SU-DHL-6 (cell line): ENCODE data around the gene SMURF1.

Experiments
- H2AFZ ChIP-seq: fragments of 200-600 bp; sonication (generic); 2 replicates; pipeline ENCODE4 v1.6.1; 2014; ENCODE audit warnings: low read depth, mild to moderate bottlenecking, moderate library complexity, mixed read lengths, antibody characterized with exemption, low read length; ENCODE audit not compliant: severe bottlenecking
- H3F3A ChIP-seq: fragments of 200-600 bp; shearing (Covaris generic); 2 replicates; pipeline ENCODE4 v1.6.0; 2016; ENCODE audit warnings: antibody characterized with exemption, mild to moderate bottlenecking; ENCODE audit not compliant: insufficient read depth
- H3K27ac ChIP-seq: fragments of 200-600 bp; sonication (generic); 2 replicates; pipeline ENCODE4 v1.5.1; 2016; ENCODE audit warnings: low read depth, mild to moderate bottlenecking, low read length, moderate library complexity, mixed read lengths
- H3K27me3 ChIP-seq: fragments of 200-600 bp; sonication (generic), shearing (Covaris generic); 2 replicates; pipeline ENCODE4 v1.6.0; 2014; ENCODE audit warnings: mild to moderate bottlenecking, low read length
- H3K36me3 ChIP-seq: fragments of 200-600 bp; sonication (generic); 2 replicates; pipeline ENCODE4 v1.6.1; 2014; ENCODE audit warnings: mild to moderate bottlenecking, low read length, mixed read lengths
- H3K4me2 ChIP-seq: fragments of 300-600, 200-600 bp; shearing (Covaris generic), sonication (generic); 2 replicates; pipeline ENCODE4 v1.6.0; 2014; ENCODE audit warnings: low read length, low read depth, mild to moderate bottlenecking; ENCODE audit not compliant: poor library complexity, severe bottlenecking
- H3K4me3 ChIP-seq: fragments of 200-600 bp; sonication (generic); 2 replicates; pipeline ENCODE4 v1.5.1; 2014; ENCODE audit warnings: antibody characterized with exemption, low read length, mild to moderate bottlenecking, mixed read lengths; ENCODE audit not compliant: insufficient read depth, poor library complexity, severe bottlenecking
- H3K79me2 ChIP-seq: fragments of 200-600 bp; sonication (generic); 2 replicates; pipeline ENCODE4 v1.6.1; 2014; ENCODE audit warnings: mild to moderate bottlenecking, low read length, moderate library complexity; ENCODE audit not compliant: insufficient read depth
- H3K9ac ChIP-seq: fragments of 200-600 bp; sonication (generic); 2 replicates; pipeline ENCODE4 v1.7.0; 2014; ENCODE audit warnings: mild to moderate bottlenecking, low read length
- H3K9me2 ChIP-seq: fragments of 200-600 bp; sonication (generic); replicated peaks from 2 replicates; pipeline ENCODE4 v1.6.1; 2014; ENCODE audit warnings: low read length; ENCODE audit not compliant: insufficient read depth
- H3K9me3 ChIP-seq: fragments of 200-600 bp; sonication (generic); 2 replicates; pipeline ENCODE4 v1.6.1; 2014; ENCODE audit warnings: low read length, mixed read lengths; ENCODE audit not compliant: insufficient read depth
- H4K20me1 ChIP-seq: fragments of 200-600 bp; sonication (generic); 2 replicates; pipeline ENCODE4 v1.6.1; 2014; ENCODE audit warnings: low read depth, mild to moderate bottlenecking, antibody characterized with exemption, low read length, moderate library complexity, mixed read lengths
- EZH2phosphoT487 ChIP-seq: fragments of 200-600 bp; sonication (generic), shearing (Covaris generic); conservative IDR thresholded peaks from 2 replicates; pipeline ENCODE4 v1.6.1; 2018; ENCODE audit warnings: mild to moderate bottlenecking, antibody characterized with exemption, low read length, moderate library complexity, mixed read lengths
- TF ChIP-seq, protein P1 (sequence below): fragments of 200-600 bp; sonication (generic); IDR thresholded peaks from one replicate; pipeline ENCODE4 v1.5.1; 2017; ENCODE audit warnings: antibody characterized with exemption, mild to moderate bottlenecking, low read length, moderate library complexity; ENCODE audit not compliant: insufficient read depth, poor library complexity, severe bottlenecking

SMURF1 gene

DNA sequence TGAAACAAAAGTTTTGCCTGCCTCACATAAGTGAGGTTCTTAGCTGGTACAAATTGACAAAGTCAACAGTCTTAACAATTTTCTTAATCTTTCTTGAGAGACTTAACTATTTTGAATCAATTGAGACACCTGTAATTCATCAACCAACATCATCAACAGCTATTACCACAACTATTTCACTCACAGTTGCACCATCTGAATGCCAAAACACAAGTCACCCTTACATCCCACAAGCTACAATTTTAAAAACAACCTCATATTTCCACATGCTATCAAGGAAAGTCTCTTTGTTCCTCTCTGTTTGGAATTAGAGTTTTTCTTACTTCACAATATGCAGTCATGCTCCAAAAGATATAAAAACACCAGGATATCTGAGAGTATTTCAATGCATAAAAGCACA is 4.9 kb downstream of the SMURF1 start:
- Histone ChIP-seq H3K79me2 (peaks cover 86% of the 10 kb centered on the region), H4K20me1 (peaks cover 65% of the 10 kb centered on the region), H3K36me3 (no peaks in the 10 kb centered on the region), H3F3A (peaks cover 22% of the 10 kb centered on the region), H3K4me2 (no peak overlapping the region), H3K9ac (no peak overlapping the region), H3K9me2 (no peaks in the 10 kb centered on the region), H2AFZ (no peak overlapping the region), H3K27ac (no peak overlapping the region), H3K4me3 (no peak overlapping the region), H3K9me3 (no peaks in the 10 kb centered on the region), H3K27me3 (no peaks in the 10 kb centered on the region)
- TF ChIP-seq, protein P1, sequence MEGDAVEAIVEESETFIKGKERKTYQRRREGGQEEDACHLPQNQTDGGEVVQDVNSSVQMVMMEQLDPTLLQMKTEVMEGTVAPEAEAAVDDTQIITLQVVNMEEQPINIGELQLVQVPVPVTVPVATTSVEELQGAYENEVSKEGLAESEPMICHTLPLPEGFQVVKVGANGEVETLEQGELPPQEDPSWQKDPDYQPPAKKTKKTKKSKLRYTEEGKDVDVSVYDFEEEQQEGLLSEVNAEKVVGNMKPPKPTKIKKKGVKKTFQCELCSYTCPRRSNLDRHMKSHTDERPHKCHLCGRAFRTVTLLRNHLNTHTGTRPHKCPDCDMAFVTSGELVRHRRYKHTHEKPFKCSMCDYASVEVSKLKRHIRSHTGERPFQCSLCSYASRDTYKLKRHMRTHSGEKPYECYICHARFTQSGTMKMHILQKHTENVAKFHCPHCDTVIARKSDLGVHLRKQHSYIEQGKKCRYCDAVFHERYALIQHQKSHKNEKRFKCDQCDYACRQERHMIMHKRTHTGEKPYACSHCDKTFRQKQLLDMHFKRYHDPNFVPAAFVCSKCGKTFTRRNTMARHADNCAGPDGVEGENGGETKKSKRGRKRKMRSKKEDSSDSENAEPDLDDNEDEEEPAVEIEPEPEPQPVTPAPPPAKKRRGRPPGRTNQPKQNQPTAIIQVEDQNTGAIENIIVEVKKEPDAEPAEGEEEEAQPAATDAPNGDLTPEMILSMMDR: no peak
- no peak for TF ChIP-seq EZH2phosphoT487

DNA sequence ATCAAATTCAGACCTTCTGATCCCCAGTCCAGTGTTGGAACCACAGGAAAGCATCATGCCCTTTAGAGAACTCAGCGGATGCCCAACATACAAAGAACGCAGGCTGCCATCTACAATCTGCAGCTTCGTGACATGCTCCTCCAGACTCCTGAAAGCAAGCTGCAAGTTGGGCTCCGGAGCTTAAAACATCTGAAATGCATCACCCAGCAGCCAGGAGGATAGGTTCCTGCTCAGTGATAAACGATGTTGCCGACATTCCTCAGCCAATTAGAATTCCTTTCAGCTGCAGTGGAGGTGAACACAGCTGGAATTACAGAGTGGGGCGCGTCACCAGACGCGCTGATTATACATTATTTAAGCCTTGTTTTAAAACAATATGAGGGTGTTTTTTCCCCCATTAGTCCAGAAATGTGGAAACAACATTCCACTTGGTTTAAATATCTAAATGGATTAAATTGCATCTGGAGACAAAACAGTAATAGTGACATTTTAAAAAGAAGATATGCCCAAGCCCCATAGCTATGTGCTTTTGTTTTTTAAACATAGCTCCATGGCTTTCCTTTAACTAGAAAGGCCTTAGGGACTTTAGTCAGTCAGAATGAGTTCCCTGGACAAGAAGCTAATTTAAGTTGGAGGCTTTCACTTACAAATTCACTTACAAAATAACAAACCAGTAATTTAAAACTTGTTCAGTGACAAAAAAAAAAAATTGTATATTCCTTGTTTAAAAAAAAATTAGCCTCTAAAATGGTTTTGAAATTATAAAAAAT is 6.3 kb downstream of the SMURF1 start:
- Histone ChIP-seq H3K27me3 (no peaks in the 10 kb centered on the region), H3K36me3 (no peaks in the 10 kb centered on the region), H3K4me3 (no peak overlapping the region), H3K27ac (no peak overlapping the region), H3K4me2 (no peak overlapping the region), H3K79me2 (peaks cover 97% of the 10 kb centered on the region), H3K9ac (no peak overlapping the region), H4K20me1 (peaks cover 74% of the 10 kb centered on the region), H3K9me2 (no peaks in the 10 kb centered on the region), H3K9me3 (no peaks in the 10 kb centered on the region), H3F3A (peaks cover 17% of the 10 kb centered on the region), H2AFZ (no peak overlapping the region)
- TF ChIP-seq, protein P1: no peak
- no peak for TF ChIP-seq EZH2phosphoT487

DNA sequence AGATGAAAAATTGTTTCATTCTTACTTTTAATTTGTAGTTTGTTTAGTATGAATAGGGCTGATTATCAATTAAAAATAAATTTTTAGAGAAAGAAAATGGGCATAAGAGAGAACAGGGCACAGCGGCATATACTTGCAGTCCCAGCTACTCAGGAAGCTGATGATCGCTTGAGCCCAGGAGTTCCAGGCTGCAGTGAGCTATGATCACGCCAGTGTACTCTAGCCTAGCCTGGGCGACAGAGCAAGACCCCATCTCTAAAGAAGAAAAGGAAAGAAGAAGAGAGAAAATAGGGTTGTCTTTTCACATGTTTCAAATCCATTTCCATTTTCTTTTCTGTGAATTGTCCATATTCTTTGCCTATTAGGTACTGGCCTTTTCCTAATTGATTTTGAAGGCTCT is 8.0 kb downstream of the SMURF1 start:
- H2AFZ ChIP-seq: no peak overlapping the region
- H3K4me2 ChIP-seq: no peak overlapping the region
- peaks cover 99% of the 10 kb centered on the region for H3K79me2 ChIP-seq
- TF ChIP-seq, protein P1: no peak
- no peak for TF ChIP-seq EZH2phosphoT487
- no peaks in the 10 kb centered on the region for H3K9me2 ChIP-seq
- peaks cover 66% of the 10 kb centered on the region for H4K20me1 ChIP-seq
- no peak overlapping the region for H3K4me3 ChIP-seq
- H3K9me3 ChIP-seq: no peaks in the 10 kb centered on the region
- peaks cover 2% of the 10 kb centered on the region for H3F3A ChIP-seq
- no peaks in the 10 kb centered on the region for H3K36me3 ChIP-seq
- no peak overlapping the region for H3K27ac ChIP-seq
- H3K9ac ChIP-seq: no peak overlapping the region
- no peaks in the 10 kb centered on the region for H3K27me3 ChIP-seq
